Neural cell (in vitro differentiated cells): ENCODE measurements around the gene TBC1D10B. TPM values are rescaled to one million over a fixed set of nuclear protein-coding genes. Genes with fewer than 3 reads are reported as not detected.

Source experiments
- H2AFZ ChIP-seq: fragments of 200-600, 300-800 bp; sonication (generic), shearing (Covaris generic); 2 replicates; pipeline ENCODE4 v1.6.0; 2014; ENCODE audit warnings: low read depth, mild to moderate bottlenecking, antibody characterized with exemption, low read length, moderate library complexity
- H3F3A ChIP-seq: fragments of 200-600 bp; shearing (Covaris generic); 2 replicates; pipeline ENCODE4 v1.6.1; 2016; ENCODE audit warnings: mild to moderate bottlenecking, moderate library complexity, mixed read lengths, antibody characterized with exemption, low read length; ENCODE audit not compliant: insufficient read depth, poor library complexity, severe bottlenecking
- H3K27ac ChIP-seq: fragments of 200-600, 300-800 bp; sonication (generic), shearing (Covaris generic); 2 replicates; pipeline ENCODE4 v1.5.1; 2014; ENCODE audit warnings: mild to moderate bottlenecking, low read length, moderate library complexity
- H3K27me3 ChIP-seq: fragments of 300-800, 200-600 bp; sonication (generic), shearing (Covaris generic); 2 replicates; pipeline ENCODE4 v1.6.0; 2014; ENCODE audit warnings: mild to moderate bottlenecking, low read depth, low read length, moderate library complexity; ENCODE audit not compliant: insufficient read depth
- H3K36me3 ChIP-seq: fragments of 300-800, 200-600 bp; sonication (generic), shearing (Covaris generic); 2 replicates; pipeline ENCODE4 v1.5.1; 2014; ENCODE audit warnings: mild to moderate bottlenecking, antibody characterized with exemption, low read length, moderate library complexity; ENCODE audit not compliant: insufficient read depth
- H3K4me2 ChIP-seq: fragments of 300-800, 200-600 bp; sonication (generic), shearing (Covaris generic); 2 replicates; pipeline ENCODE4 v1.6.0; 2014; ENCODE audit warnings: mild to moderate bottlenecking, low read length
- H3K4me3 ChIP-seq: fragments of 300-800, 200-600 bp; sonication (generic), shearing (Covaris generic); 2 replicates; pipeline ENCODE4 v1.5.1; 2014; ENCODE audit warnings: mild to moderate bottlenecking, low read length, moderate library complexity
- H3K79me2 ChIP-seq: fragments of 200-600 bp; shearing (Covaris generic); replicated peaks from 2 replicates; pipeline ENCODE4 v1.6.0; 2014; ENCODE audit warnings: mild to moderate bottlenecking, low read length, moderate library complexity; ENCODE audit not compliant: insufficient read depth
- H3K9ac ChIP-seq: fragments of 300-800, 200-600 bp; sonication (generic), shearing (Covaris generic); 2 replicates; pipeline ENCODE4 v1.6.1; 2016; ENCODE audit warnings: mild to moderate bottlenecking, low read length, mixed read lengths
- H3K9me2 ChIP-seq: fragments of 200-600 bp; shearing (Covaris generic); 2 replicates; pipeline ENCODE4 v1.6.1; 2016; ENCODE audit warnings: mild to moderate bottlenecking, low read length, mixed read lengths; ENCODE audit not compliant: insufficient read depth
- H3K9me3 ChIP-seq: fragments of 200-600, 300-800 bp; sonication (generic), shearing (Covaris generic); 2 replicates; pipeline ENCODE4 v1.6.1; 2016; ENCODE audit warnings: mild to moderate bottlenecking, mixed run types, low read length, moderate library complexity, mixed read lengths
- H4K20me1 ChIP-seq: fragments of 200-600 bp; shearing (Covaris generic); 2 replicates; pipeline ENCODE4 v1.6.1; 2016; ENCODE audit warnings: mild to moderate bottlenecking, mixed run types; ENCODE audit not compliant: insufficient read depth
- EP300 ChIP-seq: fragments of 450-650 bp; conservative IDR thresholded peaks from 2 replicates; pipeline ENCODE4 v1.6.1; 2014; ENCODE audit warnings: antibody characterized with exemption, mild to moderate bottlenecking, moderate library complexity; ENCODE audit not compliant: poor library complexity, severe bottlenecking
- EZH2 ChIP-seq: fragments of 200-600, 300-800 bp; shearing (Covaris generic), sonication (generic); IDR thresholded peaks from 2 replicates; pipeline ENCODE4 v1.6.1; 2014; ENCODE audit warnings: antibody characterized with exemption, low read length, borderline replicate concordance, mild to moderate bottlenecking; ENCODE audit not compliant: insufficient read depth, poor library complexity, severe bottlenecking
- MXI1 ChIP-seq: fragments of 450-650 bp; conservative IDR thresholded peaks from 2 replicates; pipeline ENCODE4 v1.6.1; 2014; ENCODE audit warnings: antibody characterized with exemption, mild to moderate bottlenecking; ENCODE audit not compliant: poor library complexity, severe bottlenecking
- POLR2AphosphoS5 ChIP-seq: IDR thresholded peaks from 2 replicates; pipeline ENCODE4 v1.6.1; 2012
- RAD21 ChIP-seq: fragments of 450-650 bp; conservative IDR thresholded peaks from 2 replicates; pipeline ENCODE4 v1.6.1; 2014; ENCODE audit warnings: antibody characterized with exemption, mild to moderate bottlenecking, moderate library complexity
- SMC3 ChIP-seq: fragments of 450-650 bp; conservative IDR thresholded peaks from 2 replicates; pipeline ENCODE4 v1.6.1; 2014; ENCODE audit warnings: antibody characterized with exemption, mild to moderate bottlenecking, moderate library complexity; ENCODE audit not compliant: poor library complexity
- TAF1 ChIP-seq: IDR thresholded peaks from 2 replicates; pipeline ENCODE4 v1.6.1; 2012; ENCODE audit warnings: low read depth
- polyA plus RNA-seq: library from polyadenylated mRNA; depleted of rRNA; stranded (reverse); fragments of >200 nt; gene quantifications from 2 replicates; pipeline ENCODE4 v1.2.3, GENCODE V29; 2014
- TF ChIP-seq, protein P1 (sequence below): IDR thresholded peaks from 2 replicates; pipeline ENCODE4 v1.6.1; 2012; ENCODE audit warnings: borderline replicate concordance
- TF ChIP-seq, protein P2 (sequence below): fragments of 450-650 bp; IDR thresholded peaks from 2 replicates; pipeline ENCODE4 v1.5.1; 2014; ENCODE audit warnings: antibody characterized with exemption, mild to moderate bottlenecking, moderate library complexity; ENCODE audit not compliant: poor library complexity, severe bottlenecking

The TBC1D10B gene
- polyA plus RNA-seq, 1 donor from 2014 or later = 24.1 TPM

DNA sequence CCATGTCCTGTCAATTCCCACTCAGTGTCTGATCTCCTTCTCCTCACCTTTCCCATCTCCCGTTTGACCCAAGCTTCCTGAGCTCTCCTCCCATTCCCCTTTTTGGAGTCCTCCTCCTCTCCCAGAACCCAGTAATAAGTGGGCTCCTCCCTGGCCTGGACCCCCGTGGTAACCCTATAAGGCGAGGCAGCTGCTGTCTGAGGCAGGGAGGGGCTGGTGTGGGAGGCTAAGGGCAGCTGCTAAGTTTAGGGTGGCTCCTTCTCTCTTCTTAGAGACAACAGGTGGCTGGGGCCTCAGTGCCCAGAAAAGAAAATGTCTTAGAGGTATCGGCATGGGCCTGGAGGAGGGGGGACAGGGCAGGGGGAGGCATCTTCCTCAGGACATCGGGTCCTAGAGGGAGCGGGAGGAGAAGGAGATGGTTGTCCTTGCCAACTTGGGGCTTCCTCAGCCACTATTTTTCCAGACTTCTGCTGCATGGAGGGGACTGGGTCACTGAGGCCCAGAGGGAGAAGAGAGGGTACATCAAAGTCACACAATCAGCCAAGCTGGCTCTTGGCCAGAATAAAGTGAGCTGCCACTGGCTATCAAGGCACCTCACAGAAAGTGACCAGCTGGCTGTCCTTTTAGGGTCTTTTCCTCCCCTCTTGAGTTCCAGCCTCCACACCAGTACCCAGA lies 1.9 kb upstream of the TBC1D10B start:
- TF ChIP-seq POLR2AphosphoS5 (no peak), SMC3 (no peak), EP300 (no peak), RAD21 (no peak), TAF1 (no peak), EZH2 (no peak), MXI1 (no peak)
- TF ChIP-seq, protein P1, sequence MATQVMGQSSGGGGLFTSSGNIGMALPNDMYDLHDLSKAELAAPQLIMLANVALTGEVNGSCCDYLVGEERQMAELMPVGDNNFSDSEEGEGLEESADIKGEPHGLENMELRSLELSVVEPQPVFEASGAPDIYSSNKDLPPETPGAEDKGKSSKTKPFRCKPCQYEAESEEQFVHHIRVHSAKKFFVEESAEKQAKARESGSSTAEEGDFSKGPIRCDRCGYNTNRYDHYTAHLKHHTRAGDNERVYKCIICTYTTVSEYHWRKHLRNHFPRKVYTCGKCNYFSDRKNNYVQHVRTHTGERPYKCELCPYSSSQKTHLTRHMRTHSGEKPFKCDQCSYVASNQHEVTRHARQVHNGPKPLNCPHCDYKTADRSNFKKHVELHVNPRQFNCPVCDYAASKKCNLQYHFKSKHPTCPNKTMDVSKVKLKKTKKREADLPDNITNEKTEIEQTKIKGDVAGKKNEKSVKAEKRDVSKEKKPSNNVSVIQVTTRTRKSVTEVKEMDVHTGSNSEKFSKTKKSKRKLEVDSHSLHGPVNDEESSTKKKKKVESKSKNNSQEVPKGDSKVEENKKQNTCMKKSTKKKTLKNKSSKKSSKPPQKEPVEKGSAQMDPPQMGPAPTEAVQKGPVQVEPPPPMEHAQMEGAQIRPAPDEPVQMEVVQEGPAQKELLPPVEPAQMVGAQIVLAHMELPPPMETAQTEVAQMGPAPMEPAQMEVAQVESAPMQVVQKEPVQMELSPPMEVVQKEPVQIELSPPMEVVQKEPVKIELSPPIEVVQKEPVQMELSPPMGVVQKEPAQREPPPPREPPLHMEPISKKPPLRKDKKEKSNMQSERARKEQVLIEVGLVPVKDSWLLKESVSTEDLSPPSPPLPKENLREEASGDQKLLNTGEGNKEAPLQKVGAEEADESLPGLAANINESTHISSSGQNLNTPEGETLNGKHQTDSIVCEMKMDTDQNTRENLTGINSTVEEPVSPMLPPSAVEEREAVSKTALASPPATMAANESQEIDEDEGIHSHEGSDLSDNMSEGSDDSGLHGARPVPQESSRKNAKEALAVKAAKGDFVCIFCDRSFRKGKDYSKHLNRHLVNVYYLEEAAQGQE = no peak
- TF ChIP-seq, protein P2, sequence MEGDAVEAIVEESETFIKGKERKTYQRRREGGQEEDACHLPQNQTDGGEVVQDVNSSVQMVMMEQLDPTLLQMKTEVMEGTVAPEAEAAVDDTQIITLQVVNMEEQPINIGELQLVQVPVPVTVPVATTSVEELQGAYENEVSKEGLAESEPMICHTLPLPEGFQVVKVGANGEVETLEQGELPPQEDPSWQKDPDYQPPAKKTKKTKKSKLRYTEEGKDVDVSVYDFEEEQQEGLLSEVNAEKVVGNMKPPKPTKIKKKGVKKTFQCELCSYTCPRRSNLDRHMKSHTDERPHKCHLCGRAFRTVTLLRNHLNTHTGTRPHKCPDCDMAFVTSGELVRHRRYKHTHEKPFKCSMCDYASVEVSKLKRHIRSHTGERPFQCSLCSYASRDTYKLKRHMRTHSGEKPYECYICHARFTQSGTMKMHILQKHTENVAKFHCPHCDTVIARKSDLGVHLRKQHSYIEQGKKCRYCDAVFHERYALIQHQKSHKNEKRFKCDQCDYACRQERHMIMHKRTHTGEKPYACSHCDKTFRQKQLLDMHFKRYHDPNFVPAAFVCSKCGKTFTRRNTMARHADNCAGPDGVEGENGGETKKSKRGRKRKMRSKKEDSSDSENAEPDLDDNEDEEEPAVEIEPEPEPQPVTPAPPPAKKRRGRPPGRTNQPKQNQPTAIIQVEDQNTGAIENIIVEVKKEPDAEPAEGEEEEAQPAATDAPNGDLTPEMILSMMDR = no peak
- peak overlapping the region; percentile 98 for H3K27ac ChIP-seq
- H4K20me1 ChIP-seq = peaks cover 20% of the 10 kb centered on the region
- H3K4me2 ChIP-seq = no peak overlapping the region
- no peaks in the 10 kb centered on the region for H3F3A ChIP-seq
- peaks cover 27% of the 10 kb centered on the region for H3K79me2 ChIP-seq
- H3K4me3 ChIP-seq = no peak overlapping the region
- H3K9ac ChIP-seq = peak overlapping the region; percentile 82
- no peaks in the 10 kb centered on the region for H3K36me3 ChIP-seq
- no peak overlapping the region for H2AFZ ChIP-seq
- H3K9me2 ChIP-seq = no peaks in the 10 kb centered on the region
- H3K27me3 ChIP-seq = no peaks in the 10 kb centered on the region
- no peaks in the 10 kb centered on the region for H3K9me3 ChIP-seq

DNA sequence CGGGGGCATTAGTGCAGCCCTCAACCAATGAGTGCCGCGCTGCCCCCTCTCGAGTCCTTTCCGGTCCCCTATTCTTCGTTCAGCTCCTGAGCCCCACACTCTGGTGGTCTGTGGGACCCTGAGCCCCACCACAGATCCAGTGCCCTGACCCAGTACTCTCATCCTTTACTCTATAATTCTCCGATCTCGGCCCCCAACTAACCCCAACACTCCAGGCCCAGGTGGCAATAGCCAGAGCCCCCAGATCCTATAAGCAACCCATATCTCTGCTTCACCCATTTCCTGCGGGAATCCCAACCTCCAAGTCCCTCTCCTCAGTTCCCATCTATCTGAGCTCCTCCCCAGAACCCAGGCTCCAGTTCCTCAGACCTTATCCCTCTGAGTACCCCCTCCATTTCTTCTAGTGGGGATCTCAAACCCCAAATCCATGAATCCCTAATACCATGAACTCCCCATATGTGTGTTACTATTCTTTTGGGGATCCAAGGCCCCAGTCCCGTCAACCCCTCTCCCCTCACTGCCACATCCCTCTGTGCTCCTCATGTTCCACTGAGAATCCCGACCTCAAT lies 1.0 kb upstream of the TBC1D10B start:
- Histone ChIP-seq H3K4me2 (peak overlapping the region; percentile 53), H3F3A (no peaks in the 10 kb centered on the region), H3K9me2 (no peaks in the 10 kb centered on the region), H3K79me2 (peaks cover 35% of the 10 kb centered on the region), H3K4me3 (peak overlapping the region; percentile 63), H3K9ac (peak overlapping the region; percentile 82), H3K27ac (peak overlapping the region; percentile 98), H3K36me3 (no peaks in the 10 kb centered on the region), H3K9me3 (no peaks in the 10 kb centered on the region), H2AFZ (peak overlapping the region; percentile 56), H3K27me3 (no peaks in the 10 kb centered on the region), H4K20me1 (peaks cover 20% of the 10 kb centered on the region)
- TF ChIP-seq EP300 (no peak), POLR2AphosphoS5 (no peak), MXI1 (peak; percentile 27), EZH2 (no peak), TAF1 (no peak), RAD21 (peak; percentile 56), SMC3 (peak; percentile 62)
- TF ChIP-seq, protein P1 = no peak
- TF ChIP-seq, protein P2 = peak; percentile 30
